Measurements from ENCODE around the gene DOCK10.
A peak's percentile ranks its signal among the peaks of the same experiment; 100 is the strongest.

Gene DOCK10

DNA sequence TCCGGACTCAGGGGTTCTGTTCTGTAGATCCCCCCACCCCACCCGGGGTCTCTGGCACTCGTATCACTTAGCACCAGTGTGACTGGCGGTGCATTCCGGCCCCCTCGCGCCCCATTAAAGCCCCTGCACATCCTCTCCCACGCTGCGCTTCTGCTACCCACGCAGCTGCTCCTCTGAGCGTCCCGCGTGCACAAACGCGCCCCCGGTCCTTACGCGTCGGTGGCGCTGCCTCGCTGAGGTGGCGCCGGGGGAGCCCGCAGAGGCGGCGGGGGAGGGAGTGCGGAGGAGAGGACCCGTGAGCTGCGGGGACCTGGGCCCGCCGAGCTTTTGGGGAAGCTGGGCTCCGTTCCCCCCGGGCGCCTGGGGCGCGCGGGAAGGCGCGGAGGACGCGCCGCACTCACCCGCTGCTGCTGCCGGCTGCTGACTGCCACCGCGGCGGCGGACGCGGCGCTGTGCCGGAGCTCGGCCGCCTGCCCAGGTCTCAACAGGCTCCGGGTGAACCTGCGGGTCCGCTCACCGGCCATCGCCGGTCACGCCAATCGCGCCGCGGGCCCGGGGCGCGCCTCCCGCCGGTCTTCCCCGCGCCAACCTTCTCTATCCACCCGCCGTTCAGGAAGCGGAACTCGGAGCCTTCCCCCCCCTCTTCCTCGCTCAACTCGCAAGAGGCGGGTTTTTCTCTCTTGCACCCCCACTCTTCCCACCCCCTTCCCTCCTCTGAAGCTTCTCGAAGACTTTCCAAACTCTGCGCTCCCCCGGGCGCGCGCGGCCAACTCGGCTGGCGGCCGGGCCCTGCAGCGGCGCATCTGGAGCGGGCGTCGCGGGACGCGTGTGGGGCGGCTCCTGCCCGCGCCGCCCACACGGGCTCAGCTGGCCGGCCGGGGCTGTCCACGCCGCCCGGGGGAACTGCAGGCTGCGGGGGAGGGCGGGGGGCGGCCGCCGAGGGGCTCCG, at the start of gene DOCK10:
Gene DOCK10, minus strand, starts transcription at position 618 of the 949 bp plus-strand sequence. Its CDS starts 94 bp downstream, at position 524.
- no peak for TF ChIP-seq MYC (IDR thresholded peaks at IDR 0.05; ENCODE audit: low read depth, low read length)
- TF ChIP-seq, protein P1, sequence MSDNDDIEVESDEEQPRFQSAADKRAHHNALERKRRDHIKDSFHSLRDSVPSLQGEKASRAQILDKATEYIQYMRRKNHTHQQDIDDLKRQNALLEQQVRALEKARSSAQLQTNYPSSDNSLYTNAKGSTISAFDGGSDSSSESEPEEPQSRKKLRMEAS (IDR thresholded peaks at IDR 0.05; ENCODE audit: low read depth, low read length), result no peak
- no peak for TF ChIP-seq POLR2A (IDR thresholded peaks at IDR 0.05; ENCODE audit: extremely low read depth, insufficient read length)
- TF ChIP-seq, protein P2, sequence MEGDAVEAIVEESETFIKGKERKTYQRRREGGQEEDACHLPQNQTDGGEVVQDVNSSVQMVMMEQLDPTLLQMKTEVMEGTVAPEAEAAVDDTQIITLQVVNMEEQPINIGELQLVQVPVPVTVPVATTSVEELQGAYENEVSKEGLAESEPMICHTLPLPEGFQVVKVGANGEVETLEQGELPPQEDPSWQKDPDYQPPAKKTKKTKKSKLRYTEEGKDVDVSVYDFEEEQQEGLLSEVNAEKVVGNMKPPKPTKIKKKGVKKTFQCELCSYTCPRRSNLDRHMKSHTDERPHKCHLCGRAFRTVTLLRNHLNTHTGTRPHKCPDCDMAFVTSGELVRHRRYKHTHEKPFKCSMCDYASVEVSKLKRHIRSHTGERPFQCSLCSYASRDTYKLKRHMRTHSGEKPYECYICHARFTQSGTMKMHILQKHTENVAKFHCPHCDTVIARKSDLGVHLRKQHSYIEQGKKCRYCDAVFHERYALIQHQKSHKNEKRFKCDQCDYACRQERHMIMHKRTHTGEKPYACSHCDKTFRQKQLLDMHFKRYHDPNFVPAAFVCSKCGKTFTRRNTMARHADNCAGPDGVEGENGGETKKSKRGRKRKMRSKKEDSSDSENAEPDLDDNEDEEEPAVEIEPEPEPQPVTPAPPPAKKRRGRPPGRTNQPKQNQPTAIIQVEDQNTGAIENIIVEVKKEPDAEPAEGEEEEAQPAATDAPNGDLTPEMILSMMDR (IDR thresholded peaks at IDR 0.05; ENCODE audit: low read depth, low read length), result no peak
- DNase-seq (ENCODE audit: low read depth), result peak; percentile 24
- H3K4me3 ChIP-seq (ENCODE audit: low read depth, low read length), result peak within 1 kb of the TSS; percentile 17

DNA sequence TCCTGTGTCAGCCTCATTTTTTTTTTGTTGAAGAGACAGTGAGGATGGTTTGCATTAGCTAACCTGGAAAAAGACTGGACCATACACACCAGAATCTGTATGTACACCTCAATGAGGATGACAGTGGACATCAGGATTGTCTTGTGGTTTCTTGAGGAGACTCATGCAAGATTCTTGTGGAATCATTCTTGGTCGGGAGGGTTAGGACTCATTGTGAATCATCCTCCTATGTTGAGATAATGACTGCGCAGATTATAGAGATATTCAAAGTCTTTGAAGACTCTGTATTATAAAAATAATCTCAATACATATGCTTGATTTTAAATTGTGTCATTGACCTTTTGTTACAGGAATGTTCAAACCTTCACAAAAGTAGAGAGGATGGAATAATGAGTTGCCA, 49.1 kb upstream of the DOCK10 start:
- no peak for DNase-seq (ENCODE audit: low read depth)
- no peak overlapping the region for H3K4me3 ChIP-seq (ENCODE audit: low read depth, low read length)

DNA sequence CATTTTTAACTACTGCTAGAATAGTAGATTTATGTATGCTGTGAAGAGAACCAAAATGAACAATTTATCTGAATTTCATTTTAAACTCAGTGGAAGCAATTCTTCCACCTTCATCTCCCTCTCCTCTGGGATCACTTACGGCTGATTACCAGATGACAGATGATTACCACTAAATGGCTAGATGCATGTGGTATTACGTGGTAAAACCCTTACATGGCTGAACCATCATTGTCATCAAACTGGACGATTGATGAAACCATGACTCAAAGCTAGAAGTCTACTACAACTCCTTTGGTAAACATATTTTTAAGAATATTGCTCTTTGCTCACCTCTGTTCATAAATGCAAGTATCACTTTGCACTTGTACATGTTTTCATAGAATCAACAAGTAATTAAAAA, 48.5 kb upstream of the DOCK10 start:
- no peak overlapping the region for H3K4me3 ChIP-seq (ENCODE audit: low read depth, low read length)
- TF ChIP-seq, protein P2 (IDR thresholded peaks at IDR 0.05; ENCODE audit: low read depth, low read length), result no peak
- TF ChIP-seq, protein P1 (IDR thresholded peaks at IDR 0.05; ENCODE audit: low read depth, low read length), result no peak
- TF ChIP-seq MYC (IDR thresholded peaks at IDR 0.05; ENCODE audit: low read depth, low read length) (no peak), POLR2A (IDR thresholded peaks at IDR 0.05; ENCODE audit: extremely low read depth, insufficient read length) (no peak)
- DNase-seq (ENCODE audit: low read depth), result no peak

More for the DNA sequence above, 49.1 kb upstream of the DOCK10 start:
- TF ChIP-seq MYC (IDR thresholded peaks at IDR 0.05; ENCODE audit: low read depth, low read length) (no peak), POLR2A (IDR thresholded peaks at IDR 0.05; ENCODE audit: extremely low read depth, insufficient read length) (no peak)
- TF ChIP-seq, protein P2 (IDR thresholded peaks at IDR 0.05; ENCODE audit: low read depth, low read length), result no peak
- TF ChIP-seq, protein P1 (IDR thresholded peaks at IDR 0.05; ENCODE audit: low read depth, low read length), result no peak

DNA sequence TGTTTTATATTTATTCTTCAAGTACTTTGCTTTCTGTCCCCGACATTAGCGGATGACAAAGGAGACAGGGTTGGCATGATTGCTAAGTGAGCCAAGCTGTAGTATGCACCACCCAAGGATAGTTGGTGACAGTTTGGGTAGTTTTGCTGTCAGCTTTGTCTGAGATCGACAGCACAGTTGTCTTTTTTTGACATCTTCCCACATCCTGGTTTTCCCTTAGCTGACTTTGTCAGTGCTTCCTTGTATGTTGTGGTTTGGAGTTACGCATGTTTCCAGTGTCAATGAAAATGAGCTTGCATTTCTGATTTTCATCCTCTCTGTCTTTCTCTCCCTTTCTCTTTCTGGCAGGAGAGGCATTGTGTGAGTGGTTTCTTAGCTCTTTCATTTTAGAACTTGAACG, 44.6 kb upstream of the DOCK10 start:
- no peak for DNase-seq (ENCODE audit: low read depth)
- H3K4me3 ChIP-seq (ENCODE audit: low read depth, low read length), result no peak overlapping the region
- no peak for TF ChIP-seq MYC (IDR thresholded peaks at IDR 0.05; ENCODE audit: low read depth, low read length)

DNA sequence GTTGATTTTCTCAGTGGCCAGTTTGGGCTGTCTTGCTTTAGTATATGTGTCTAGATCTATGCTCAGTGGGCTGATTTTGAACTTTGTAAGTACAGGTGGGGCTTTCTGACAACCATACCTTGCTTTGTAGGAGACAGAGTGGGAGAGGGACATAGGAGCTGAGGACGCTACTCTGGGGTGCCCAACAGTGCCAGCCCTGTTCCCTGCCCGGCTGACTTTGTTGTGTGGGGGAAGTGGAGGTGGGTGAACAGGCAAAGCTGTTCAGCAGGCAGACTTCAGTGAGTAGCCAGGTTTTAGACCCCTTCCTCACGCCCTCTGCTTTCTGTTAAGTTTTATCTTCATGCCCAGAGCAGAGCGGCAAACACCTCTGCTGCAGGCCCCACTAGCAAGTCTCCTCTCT, 44.2 kb upstream of the DOCK10 start:
- TF ChIP-seq, protein P1 (IDR thresholded peaks at IDR 0.05; ENCODE audit: low read depth, low read length), result no peak
- no peak for TF ChIP-seq MYC (IDR thresholded peaks at IDR 0.05; ENCODE audit: low read depth, low read length)
- TF ChIP-seq, protein P2 (IDR thresholded peaks at IDR 0.05; ENCODE audit: low read depth, low read length), result no peak
- DNase-seq (ENCODE audit: low read depth), result no peak
- H3K4me3 ChIP-seq (ENCODE audit: low read depth, low read length), result no peak overlapping the region

DNA sequence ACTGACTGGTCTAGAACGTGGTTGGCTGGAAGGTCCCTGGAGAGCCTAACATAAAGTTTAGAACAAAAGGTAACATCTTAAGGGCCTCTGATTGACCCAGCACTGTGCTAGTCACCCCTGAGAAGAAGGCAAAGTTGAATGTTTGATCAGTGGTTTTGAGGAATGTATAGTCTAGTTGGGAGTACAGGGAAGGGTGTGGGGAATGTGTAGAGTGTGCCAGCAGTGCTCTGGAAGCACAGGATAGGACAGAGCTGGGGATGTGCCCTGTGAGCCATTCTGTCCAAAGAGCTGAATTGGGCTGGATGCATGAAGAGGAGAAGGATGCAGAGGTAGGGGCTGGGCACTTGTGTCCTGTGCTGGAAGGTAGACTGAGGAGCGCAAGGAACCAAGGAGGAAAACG, 41.0 kb upstream of the DOCK10 start:
- no peak overlapping the region for H3K4me3 ChIP-seq (ENCODE audit: low read depth, low read length)
- TF ChIP-seq, protein P1 (IDR thresholded peaks at IDR 0.05; ENCODE audit: low read depth, low read length), result no peak
- TF ChIP-seq POLR2A (IDR thresholded peaks at IDR 0.05; ENCODE audit: extremely low read depth, insufficient read length) (no peak), MYC (IDR thresholded peaks at IDR 0.05; ENCODE audit: low read depth, low read length) (no peak)
- TF ChIP-seq, protein P2 (IDR thresholded peaks at IDR 0.05; ENCODE audit: low read depth, low read length), result no peak
- DNase-seq (ENCODE audit: low read depth), result no peak
